Esophagus squamous epithelium (tissue), 4 donors: ENCODE measurements around the gene ZNF277.

Experiments used
- CTCF ChIP-seq, 6 experiments: fragments of 450-650 bp in 4 of 6; fragments of 200-600 bp in 2 of 6; sonication (generic) in 2 of 6; IDR thresholded peaks; one replicate each; pipeline ENCODE4 v1.5.1; 2016 to 2019; ENCODE audit warnings: antibody characterized with exemption in 6 of 6, mild to moderate bottlenecking in 4 of 6, moderate library complexity in 4 of 6
- POLR2A ChIP-seq, 4 donors: fragments of 450-650 bp; IDR thresholded peaks; one replicate each; pipeline ENCODE4 v1.6.1; 2017; ENCODE audit warnings: antibody characterized with exemption in 4 of 4, mild to moderate bottlenecking in 4 of 4, moderate library complexity in 3 of 4

GRCh38 chr7:112272921-112273561 lies 66.5 kb downstream of the ZNF277 start:
- TF ChIP-seq CTCF (IDR thresholded peaks at IDR 0.05) (no peak), POLR2A (IDR thresholded peaks at IDR 0.05) (no peak)
